Activated T-helper 2 cell treated with anti-CD3 and anti-CD28 coated beads, Interferon-gamma antibody, Interleukin-2, Interleukin-4, amounts not matched to agents 10 μg/mL and 5 μg/mL and 100 μg/mL, durations not matched to agents 14 hours and 24 hours and 36 hours (primary cell): Measurements from ENCODE around the gene NHLRC3. TPM values are rescaled to one million over a fixed set of nuclear protein-coding genes. Genes with fewer than 3 reads are reported as not detected.

Experiments used
- total RNA-seq: library from RNA; stranded (reverse); gene quantifications from 2 replicates; pipeline ENCODE4 v1.2.3, GENCODE V29; 2022

The NHLRC3 gene
- total RNA-seq, 1 donor from 2014 or later = 21.6 TPM

Other genes starting within 250 kb of the NHLRC3 start
- not detected in 2 replicates for gene STOML3, start 47.6 kb upstream of the NHLRC3 start, total RNA-seq
- 90.9 and 92.0 TPM in 2 replicates for gene PROSER1, start 367 bp upstream of the NHLRC3 start, total RNA-seq